Neutrophil (primary cell): ENCODE results near the gene NMS.

Experiments used
- H3K27ac ChIP-seq: fragments of 200-600 bp; sonication (generic); 2 replicates; pipeline ENCODE4 v1.5.1; 2016; ENCODE audit warnings: mild to moderate bottlenecking, moderate library complexity
- H3K27me3 ChIP-seq: fragments of 200-600 bp; sonication (generic); 2 replicates; pipeline ENCODE4 v1.6.0; 2016; ENCODE audit warnings: mild to moderate bottlenecking
- H3K36me3 ChIP-seq: fragments of 200-600 bp; sonication (generic); 2 replicates; pipeline ENCODE4 v1.5.1; 2017
- H3K4me1 ChIP-seq, 2 experiments: fragments of 200-600 bp in 1 of 2; sonication (generic) in 1 of 2; 1 replicate in 1 of 2; 2 replicates in 1 of 2; pipeline versions ENCODE4 v1.5.1 to v1.6.1; 2013 to 2016; ENCODE audit warnings: low read depth in 1 of 2, low read length in 1 of 2, mild to moderate bottlenecking in 1 of 2, moderate library complexity in 1 of 2; ENCODE audit not compliant: control insufficient read depth in 1 of 2, insufficient read depth in 1 of 2
- H3K4me3 ChIP-seq, 2 experiments: fragments of 200-600 bp in 1 of 2; sonication (generic) in 1 of 2; 1 replicate in 1 of 2; 2 replicates in 1 of 2; pipeline ENCODE4 v1.5.1; 2013 to 2016; ENCODE audit warnings: low read depth in 1 of 2, low read length in 1 of 2, mild to moderate bottlenecking in 1 of 2, moderate library complexity in 1 of 2
- H3K9me3 ChIP-seq: fragments of 200-600 bp; sonication (generic); 2 replicates; pipeline ENCODE4 v1.5.1; 2016
- TF ChIP-seq, protein P1 (sequence below): fragments of 200-600 bp; sonication (generic); IDR thresholded peaks from 2 replicates; pipeline ENCODE4 v1.5.1; 2016; ENCODE audit warnings: antibody characterized with exemption

Gene NMS

DNA sequence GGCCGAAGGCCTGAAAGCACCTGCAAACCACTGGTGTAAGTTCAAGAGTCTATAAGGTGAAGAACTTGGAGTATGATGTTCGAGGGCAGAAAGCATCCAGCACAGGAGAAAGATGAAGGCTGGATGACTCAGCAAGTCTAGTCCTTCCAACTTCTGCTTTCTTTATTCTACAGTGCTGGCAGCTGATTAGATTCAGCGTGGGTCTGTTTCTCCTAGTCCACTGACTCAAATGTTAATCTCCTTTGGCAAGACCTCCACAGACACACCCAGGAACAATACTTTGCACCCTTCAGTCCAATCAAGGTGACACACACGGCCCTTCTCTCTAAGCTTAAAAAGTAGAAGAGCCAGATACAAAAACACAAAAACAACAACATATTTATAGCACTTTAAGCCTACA is 43.4 kb downstream of the NMS start:
- H3K27ac ChIP-seq = no peak overlapping the region
- TF ChIP-seq, protein P1, sequence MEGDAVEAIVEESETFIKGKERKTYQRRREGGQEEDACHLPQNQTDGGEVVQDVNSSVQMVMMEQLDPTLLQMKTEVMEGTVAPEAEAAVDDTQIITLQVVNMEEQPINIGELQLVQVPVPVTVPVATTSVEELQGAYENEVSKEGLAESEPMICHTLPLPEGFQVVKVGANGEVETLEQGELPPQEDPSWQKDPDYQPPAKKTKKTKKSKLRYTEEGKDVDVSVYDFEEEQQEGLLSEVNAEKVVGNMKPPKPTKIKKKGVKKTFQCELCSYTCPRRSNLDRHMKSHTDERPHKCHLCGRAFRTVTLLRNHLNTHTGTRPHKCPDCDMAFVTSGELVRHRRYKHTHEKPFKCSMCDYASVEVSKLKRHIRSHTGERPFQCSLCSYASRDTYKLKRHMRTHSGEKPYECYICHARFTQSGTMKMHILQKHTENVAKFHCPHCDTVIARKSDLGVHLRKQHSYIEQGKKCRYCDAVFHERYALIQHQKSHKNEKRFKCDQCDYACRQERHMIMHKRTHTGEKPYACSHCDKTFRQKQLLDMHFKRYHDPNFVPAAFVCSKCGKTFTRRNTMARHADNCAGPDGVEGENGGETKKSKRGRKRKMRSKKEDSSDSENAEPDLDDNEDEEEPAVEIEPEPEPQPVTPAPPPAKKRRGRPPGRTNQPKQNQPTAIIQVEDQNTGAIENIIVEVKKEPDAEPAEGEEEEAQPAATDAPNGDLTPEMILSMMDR = no peak
- no peak overlapping the region for H3K4me3 ChIP-seq
- H3K9me3 ChIP-seq = no peaks in the 10 kb centered on the region
- H3K4me1 ChIP-seq = no peaks in the 10 kb centered on the region
- no peaks in the 10 kb centered on the region for H3K36me3 ChIP-seq
- no peaks in the 10 kb centered on the region for H3K27me3 ChIP-seq

DNA sequence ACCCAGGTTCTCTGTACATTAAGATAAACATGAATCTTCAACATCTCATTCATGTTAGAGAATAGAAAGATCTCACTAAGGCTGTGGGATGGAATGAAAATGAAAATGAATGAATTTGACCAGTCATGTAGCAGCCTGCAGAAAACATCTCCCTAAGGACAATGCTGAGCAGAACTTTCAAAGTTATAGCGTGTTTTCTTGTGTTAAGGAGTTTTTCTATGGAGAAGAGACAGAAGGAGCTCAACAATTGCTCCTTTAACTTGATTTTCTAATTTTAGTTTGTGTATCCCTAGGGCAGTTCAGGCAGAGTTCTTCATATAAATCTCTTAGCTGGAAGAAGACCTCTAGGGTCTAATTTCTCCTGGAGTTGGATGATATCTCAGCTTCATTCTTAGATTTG is 47.3 kb downstream of the NMS start:
- Histone ChIP-seq H3K9me3 (no peaks in the 10 kb centered on the region), H3K27me3 (no peaks in the 10 kb centered on the region), H3K36me3 (no peaks in the 10 kb centered on the region), H3K4me3 (no peak overlapping the region), H3K4me1 (no peaks in the 10 kb centered on the region), H3K27ac (no peak overlapping the region)
- TF ChIP-seq, protein P1 = no peak

DNA sequence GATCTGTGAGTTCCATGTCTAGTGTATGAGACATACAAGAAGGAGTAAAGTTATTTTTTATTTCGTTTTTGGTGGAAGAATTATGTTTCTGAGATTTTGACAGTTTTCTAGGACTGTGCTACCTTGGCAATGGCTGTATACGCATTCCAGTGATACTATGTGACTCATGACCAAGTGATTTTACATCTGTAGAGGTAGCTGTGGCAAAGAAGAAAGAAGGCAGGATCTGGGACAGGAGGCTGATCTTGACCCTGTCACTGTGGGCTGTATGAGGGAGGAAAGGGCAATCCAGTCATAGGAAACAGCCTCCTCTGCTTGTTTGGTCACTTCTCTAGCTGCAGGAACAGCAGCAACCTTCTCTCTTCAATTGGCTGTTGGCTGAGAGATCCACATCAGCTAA is 48.5 kb downstream of the NMS start:
- Histone ChIP-seq H3K9me3 (no peaks in the 10 kb centered on the region), H3K27ac (no peak overlapping the region), H3K4me3 (no peak overlapping the region), H3K36me3 (no peaks in the 10 kb centered on the region), H3K4me1 (no peaks in the 10 kb centered on the region), H3K27me3 (no peaks in the 10 kb centered on the region)
- TF ChIP-seq, protein P1 = no peak

DNA sequence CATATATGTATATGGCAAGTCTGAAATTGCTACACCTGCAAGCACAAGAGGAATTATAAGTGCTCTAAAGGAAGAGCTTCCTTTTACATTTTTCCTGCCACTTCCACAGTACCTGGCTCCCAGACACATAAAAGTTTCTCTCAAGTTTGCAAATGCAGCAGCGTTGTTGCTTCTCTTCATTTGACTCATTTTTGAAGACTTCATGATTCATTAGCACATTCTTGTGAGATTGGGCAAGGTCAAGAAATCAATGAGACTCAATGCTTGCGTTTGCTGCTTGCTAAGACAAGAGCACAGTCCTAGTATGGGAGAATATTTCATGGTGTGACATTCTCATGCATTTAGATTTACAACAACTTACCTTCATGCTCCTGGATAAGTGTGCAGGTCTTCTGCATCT is 49.9 kb downstream of the NMS start:
- Histone ChIP-seq H3K4me3 (no peak overlapping the region), H3K36me3 (no peaks in the 10 kb centered on the region), H3K4me1 (no peaks in the 10 kb centered on the region), H3K9me3 (no peaks in the 10 kb centered on the region), H3K27me3 (no peaks in the 10 kb centered on the region), H3K27ac (no peak overlapping the region)
- TF ChIP-seq, protein P1 = no peak

DNA sequence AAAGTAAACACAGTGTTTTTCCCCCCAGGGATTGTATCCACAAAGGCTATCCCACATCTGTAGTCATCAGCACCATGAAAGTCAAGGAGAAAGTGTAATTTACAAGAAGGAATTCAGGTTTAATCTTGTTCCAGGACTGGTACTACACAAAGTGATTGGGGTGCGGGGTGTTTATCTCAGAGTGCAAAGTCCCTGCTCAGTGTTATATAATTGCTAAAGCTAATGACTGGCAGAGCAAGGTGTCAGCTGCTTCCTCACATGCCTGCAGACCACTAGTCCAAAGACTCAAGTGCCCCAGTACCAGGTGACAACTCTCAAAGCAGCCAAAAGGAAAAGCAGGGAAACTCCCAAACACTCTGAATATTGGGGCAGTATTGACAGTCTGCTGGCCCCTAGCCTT is 52.1 kb downstream of the NMS start:
- Histone ChIP-seq H3K4me1 (no peaks in the 10 kb centered on the region), H3K36me3 (no peaks in the 10 kb centered on the region), H3K27me3 (no peaks in the 10 kb centered on the region), H3K4me3 (no peak overlapping the region), H3K9me3 (no peaks in the 10 kb centered on the region), H3K27ac (no peak overlapping the region)
- TF ChIP-seq, protein P1 = no peak

DNA sequence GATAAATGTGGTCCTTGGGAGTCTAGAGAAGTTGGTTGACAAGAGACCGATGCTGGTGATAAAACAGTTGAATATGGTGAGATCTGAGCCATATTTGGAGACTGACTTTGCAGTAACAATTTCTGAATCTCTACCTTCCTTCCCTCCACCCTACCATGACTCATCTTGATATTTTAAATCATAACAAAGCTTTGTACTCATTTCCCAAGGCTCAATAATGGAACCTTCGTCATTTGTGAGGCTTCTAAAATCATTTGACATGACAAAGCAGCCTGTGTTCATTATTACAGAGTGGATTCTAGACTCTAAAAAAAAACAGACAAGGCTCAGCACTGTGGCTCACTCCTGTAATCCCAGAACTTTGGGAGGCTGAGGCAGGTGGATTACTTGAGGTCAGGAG is 54.0 kb downstream of the NMS start:
- Histone ChIP-seq H3K27ac (no peak overlapping the region), H3K9me3 (no peaks in the 10 kb centered on the region), H3K4me1 (no peaks in the 10 kb centered on the region), H3K27me3 (no peaks in the 10 kb centered on the region), H3K4me3 (no peak overlapping the region), H3K36me3 (no peaks in the 10 kb centered on the region)
- TF ChIP-seq, protein P1 = no peak
